ENCODE measurements around the gene ADGRG2. TPM values are rescaled to one million over a fixed set of nuclear protein-coding genes. Genes with fewer than 3 reads are reported as not detected.

Gene ADGRG2
- total RNA-seq, 2 experiments from 2014 or later = not detected

DNA sequence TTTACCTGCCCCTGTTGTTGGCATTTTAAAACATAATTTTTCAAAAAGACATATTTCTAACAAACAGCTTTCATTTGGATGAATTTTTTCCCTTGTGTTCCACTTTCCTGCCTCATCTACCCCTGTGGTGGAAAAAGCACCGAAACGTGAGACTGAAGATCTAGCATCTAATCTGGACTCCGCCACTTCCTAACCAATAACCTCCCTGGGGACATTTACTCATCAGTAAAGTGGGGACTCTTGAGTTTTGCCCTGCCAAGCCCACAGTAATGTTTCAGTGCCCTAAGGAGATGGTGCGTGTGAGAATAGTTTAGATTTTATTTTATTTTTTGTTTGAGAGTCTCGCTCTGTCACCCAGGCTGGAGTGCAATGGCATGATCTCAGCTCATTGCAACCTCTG lies 56.7 kb downstream of the ADGRG2 start:
- Histone ChIP-seq H3K9me2 (ENCODE audit: insufficient read depth, low read length) (no peaks in the 10 kb centered on the region), H3K4me2 (ENCODE audit: low read length) (no peak overlapping the region), H3K4me3 (ENCODE audit: low read depth, low read length, poor library complexity, severe bottlenecking) (no peak overlapping the region), H3K4me1 (ENCODE audit: insufficient read depth, low read length, poor library complexity, severe bottlenecking) (no peaks in the 10 kb centered on the region), H3K9me3 (ENCODE audit: low read length) (no peaks in the 10 kb centered on the region), H4K20me1 (ENCODE audit: insufficient read depth, low read length) (no peaks in the 10 kb centered on the region), H3K36me3 (ENCODE audit: insufficient read depth, low read length) (no peaks in the 10 kb centered on the region), H3K27ac (ENCODE audit: low read depth, low read length, poor library complexity, severe bottlenecking) (no peak overlapping the region), H2AFZ (ENCODE audit: low read length) (no peak overlapping the region), H3K79me2 (ENCODE audit: insufficient read depth, low read depth, low read length) (no peaks in the 10 kb centered on the region)
- BruUV-seq (replicated peaks) = no TSS peak
- POLR2A ChIA-PET = no interaction called here
- TF ChIP-seq EZH2phosphoT487 (IDR thresholded peaks at IDR 0.05; ENCODE audit: borderline replicate concordance, low read depth, low read length) = no peak
- TF ChIP-seq, protein P1, sequence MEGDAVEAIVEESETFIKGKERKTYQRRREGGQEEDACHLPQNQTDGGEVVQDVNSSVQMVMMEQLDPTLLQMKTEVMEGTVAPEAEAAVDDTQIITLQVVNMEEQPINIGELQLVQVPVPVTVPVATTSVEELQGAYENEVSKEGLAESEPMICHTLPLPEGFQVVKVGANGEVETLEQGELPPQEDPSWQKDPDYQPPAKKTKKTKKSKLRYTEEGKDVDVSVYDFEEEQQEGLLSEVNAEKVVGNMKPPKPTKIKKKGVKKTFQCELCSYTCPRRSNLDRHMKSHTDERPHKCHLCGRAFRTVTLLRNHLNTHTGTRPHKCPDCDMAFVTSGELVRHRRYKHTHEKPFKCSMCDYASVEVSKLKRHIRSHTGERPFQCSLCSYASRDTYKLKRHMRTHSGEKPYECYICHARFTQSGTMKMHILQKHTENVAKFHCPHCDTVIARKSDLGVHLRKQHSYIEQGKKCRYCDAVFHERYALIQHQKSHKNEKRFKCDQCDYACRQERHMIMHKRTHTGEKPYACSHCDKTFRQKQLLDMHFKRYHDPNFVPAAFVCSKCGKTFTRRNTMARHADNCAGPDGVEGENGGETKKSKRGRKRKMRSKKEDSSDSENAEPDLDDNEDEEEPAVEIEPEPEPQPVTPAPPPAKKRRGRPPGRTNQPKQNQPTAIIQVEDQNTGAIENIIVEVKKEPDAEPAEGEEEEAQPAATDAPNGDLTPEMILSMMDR (conservative IDR thresholded peaks at IDR 0.05; ENCODE audit: low read length) = no peak
- intact Hi-C loops (cut with micrococcal nuclease; ENCODE audit: unreplicated experiment) = no loop called here
- DNase-seq (ENCODE audit: low spot score) = no peak
- CTCF ChIA-PET (ENCODE audit: unreplicated experiment) = no interaction called here

DNA sequence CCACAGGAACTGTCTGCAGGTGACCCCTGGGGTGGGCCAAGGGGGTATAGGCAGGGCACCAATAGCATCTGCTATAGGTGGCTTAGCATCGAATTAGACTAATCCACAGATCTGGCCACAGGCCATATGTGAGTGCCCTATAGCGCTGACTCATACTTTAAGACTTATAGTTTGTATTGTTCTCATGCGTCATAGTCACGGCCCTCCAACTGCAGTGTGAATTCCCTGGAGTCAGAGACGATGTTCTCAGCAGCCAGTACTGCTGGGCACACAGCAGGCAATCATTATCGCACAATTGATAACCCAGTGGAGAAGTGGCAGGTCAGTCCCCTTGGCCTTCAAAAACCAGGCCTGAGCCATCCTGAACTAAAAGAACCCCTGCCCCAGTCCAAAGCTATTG lies 58.1 kb downstream of the ADGRG2 start:
- Histone ChIP-seq H3K4me1 (ENCODE audit: insufficient read depth, low read length, poor library complexity, severe bottlenecking) (no peaks in the 10 kb centered on the region), H3K27ac (ENCODE audit: low read depth, low read length, poor library complexity, severe bottlenecking) (no peak overlapping the region), H4K20me1 (ENCODE audit: insufficient read depth, low read length) (no peaks in the 10 kb centered on the region), H3K4me3 (ENCODE audit: low read depth, low read length, poor library complexity, severe bottlenecking) (no peak overlapping the region), H3K9me3 (ENCODE audit: low read length) (no peaks in the 10 kb centered on the region), H2AFZ (ENCODE audit: low read length) (no peak overlapping the region), H3K9me2 (ENCODE audit: insufficient read depth, low read length) (no peaks in the 10 kb centered on the region), H3K36me3 (ENCODE audit: insufficient read depth, low read length) (no peaks in the 10 kb centered on the region), H3K79me2 (ENCODE audit: insufficient read depth, low read depth, low read length) (no peaks in the 10 kb centered on the region), H3K4me2 (ENCODE audit: low read length) (no peak overlapping the region)
- BruUV-seq (replicated peaks) = no TSS peak
- CTCF ChIA-PET (ENCODE audit: unreplicated experiment) = no interaction called here
- TF ChIP-seq EZH2phosphoT487 (IDR thresholded peaks at IDR 0.05; ENCODE audit: borderline replicate concordance, low read depth, low read length) = no peak
- TF ChIP-seq, protein P1 (conservative IDR thresholded peaks at IDR 0.05; ENCODE audit: low read length) = no peak
- POLR2A ChIA-PET = no interaction called here
- intact Hi-C loops (cut with micrococcal nuclease; ENCODE audit: unreplicated experiment) = no loop called here
- no peak for DNase-seq (ENCODE audit: low spot score)

DNA sequence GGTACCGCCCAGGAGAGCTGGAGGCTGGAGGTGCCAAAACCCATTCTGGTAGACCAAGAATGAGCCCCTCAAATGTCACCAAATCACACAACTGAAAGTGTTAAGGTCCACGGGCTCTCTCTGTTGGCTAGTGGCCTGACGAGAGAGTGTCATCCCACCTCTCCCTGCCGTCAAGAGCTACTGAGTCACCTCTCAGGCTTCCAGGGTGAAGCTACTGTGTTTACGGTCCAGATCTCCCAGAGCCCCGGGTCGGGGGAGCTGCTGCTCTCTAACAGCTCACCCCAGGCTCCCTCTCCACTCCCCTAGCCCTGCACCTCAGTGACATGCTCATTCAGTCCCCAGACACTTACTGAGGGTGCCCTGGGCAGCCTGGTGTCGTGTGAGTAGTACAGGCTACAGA lies 59.2 kb downstream of the ADGRG2 start:
- DNase-seq (ENCODE audit: low spot score) = no peak
- Histone ChIP-seq H3K79me2 (ENCODE audit: insufficient read depth, low read depth, low read length) (no peaks in the 10 kb centered on the region), H3K4me3 (ENCODE audit: low read depth, low read length, poor library complexity, severe bottlenecking) (no peak overlapping the region), H3K9me2 (ENCODE audit: insufficient read depth, low read length) (no peaks in the 10 kb centered on the region), H3K4me1 (ENCODE audit: insufficient read depth, low read length, poor library complexity, severe bottlenecking) (no peaks in the 10 kb centered on the region), H3K4me2 (ENCODE audit: low read length) (no peak overlapping the region), H3K36me3 (ENCODE audit: insufficient read depth, low read length) (no peaks in the 10 kb centered on the region), H3K27ac (ENCODE audit: low read depth, low read length, poor library complexity, severe bottlenecking) (no peak overlapping the region), H2AFZ (ENCODE audit: low read length) (no peak overlapping the region), H3K9me3 (ENCODE audit: low read length) (no peaks in the 10 kb centered on the region), H4K20me1 (ENCODE audit: insufficient read depth, low read length) (no peaks in the 10 kb centered on the region)
- TF ChIP-seq, protein P1 (conservative IDR thresholded peaks at IDR 0.05; ENCODE audit: low read length) = no peak
- no peak for TF ChIP-seq EZH2phosphoT487 (IDR thresholded peaks at IDR 0.05; ENCODE audit: borderline replicate concordance, low read depth, low read length)
- CTCF ChIA-PET (ENCODE audit: unreplicated experiment) = interaction anchor here (0.6 kb wide), 1 partner anchor 96 kb away, joined by 3 read pairs; no protein-coding TSS in a partner anchor
- BruUV-seq (replicated peaks) = no TSS peak
- POLR2A ChIA-PET = interaction anchor here (0.7 kb wide), 1 partner anchor 172 kb away, joined by 3 read pairs; no protein-coding TSS in a partner anchor
- intact Hi-C loops (cut with micrococcal nuclease; ENCODE audit: unreplicated experiment) = no loop called here

Measured in OCI-LY7 (cell line).